ENCODE measurements around the gene MRPL28.

MRPL28 gene

GRCh38 chr16:324201-324450, 46.2 kb downstream of the MRPL28 start:
- DNase-seq (ENCODE audit: extremely low spot score, insufficient read length, low read depth) (no peak), FAIRE-seq (no peak)

DNA sequence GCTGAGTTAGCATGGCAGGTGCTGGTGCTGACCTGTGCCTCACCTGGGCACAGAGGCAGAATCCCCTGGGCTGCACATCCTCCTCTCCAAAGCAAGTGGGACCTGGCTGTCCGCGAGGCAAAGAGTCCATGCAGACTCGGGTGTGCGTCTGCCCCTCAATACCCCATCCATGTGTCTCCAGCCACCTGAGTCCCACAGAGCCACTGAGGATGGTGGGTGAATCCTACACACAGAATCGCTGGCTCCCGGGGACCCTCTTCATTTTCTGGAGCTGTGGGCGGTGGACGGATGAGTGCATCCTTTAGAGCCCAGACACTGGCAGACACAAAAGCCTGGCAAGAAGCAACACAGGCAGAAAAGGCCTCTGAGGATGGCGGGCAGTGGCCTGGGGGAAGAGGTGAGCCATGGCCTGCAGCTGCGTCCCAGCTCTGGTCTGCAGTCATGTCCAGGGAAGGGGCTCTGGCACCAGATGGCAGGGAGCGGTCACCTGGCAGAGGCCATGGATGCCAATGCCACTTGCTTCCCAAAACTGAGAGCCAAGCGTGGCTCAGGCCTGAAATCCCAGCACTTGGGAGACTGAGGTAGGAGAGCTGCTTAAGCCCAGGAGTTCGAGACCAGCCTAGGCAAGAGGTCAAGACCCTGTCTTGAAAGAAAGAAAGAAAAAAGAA, 47.7 kb downstream of the MRPL28 start:
- DNase-seq (ENCODE audit: extremely low spot score, insufficient read length, low read depth): no peak
- no peak for FAIRE-seq

GRCh38 chr16:321532-321931, 48.8 kb downstream of the MRPL28 start:
- FAIRE-seq (no peak), DNase-seq (ENCODE audit: extremely low spot score, insufficient read length, low read depth) (no peak)

DNA sequence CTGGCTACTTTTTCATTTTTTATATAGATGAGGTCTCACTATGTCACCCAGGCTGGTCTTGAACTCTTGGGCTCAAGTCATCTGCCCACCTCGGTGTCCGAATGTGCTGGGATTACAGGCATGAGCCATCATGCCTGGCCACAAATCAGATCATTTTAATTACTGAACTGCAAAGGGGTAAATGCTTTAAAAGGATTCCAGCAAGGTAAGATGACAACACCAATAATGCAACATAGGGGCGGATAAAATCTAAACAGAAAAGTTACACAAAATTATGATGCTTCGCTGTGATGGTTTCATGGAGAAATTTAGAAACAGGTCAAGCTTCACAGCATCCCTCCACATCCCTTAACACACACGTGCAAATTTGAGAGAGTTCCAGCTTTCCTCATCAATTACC, 50.1 kb downstream of the MRPL28 start:
- FAIRE-seq: no peak

GRCh38 chr16:318628-319027, 51.7 kb downstream of the MRPL28 start:
- DNase-seq (ENCODE audit: extremely low spot score, insufficient read length, low read depth) (no peak), FAIRE-seq (no peak)

More for the DNA sequence above, 50.1 kb downstream of the MRPL28 start:
- DNase-seq (ENCODE audit: extremely low spot score, insufficient read length, low read depth): no peak

DNA sequence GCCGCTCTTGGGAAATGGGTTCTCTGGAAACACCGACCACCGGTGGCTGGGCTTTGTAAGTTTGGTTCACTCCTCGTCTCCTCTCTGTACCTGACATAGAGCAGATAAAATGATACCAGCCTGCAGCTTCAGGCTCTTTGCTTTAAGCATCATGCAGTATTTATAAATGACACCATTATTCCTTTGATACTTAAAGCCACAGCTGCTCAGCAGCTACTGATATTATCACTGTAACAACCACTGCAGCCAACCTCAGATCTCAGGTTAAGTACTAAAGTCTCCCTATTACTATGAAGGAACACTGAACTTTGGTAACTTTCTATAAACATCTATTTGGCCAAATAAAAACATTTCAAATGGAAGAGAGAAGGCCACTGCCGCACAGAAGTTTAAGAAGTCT, 52.8 kb downstream of the MRPL28 start:
- DNase-seq (ENCODE audit: extremely low spot score, insufficient read length, low read depth) (no peak), FAIRE-seq (no peak)
